ENCODE results near the gene TTC8. TPM values are rescaled to one million over a fixed set of nuclear protein-coding genes. Genes with fewer than 3 reads are reported as not detected.
A peak's percentile ranks its signal among the peaks of the same experiment; 100 is the strongest.
"Not testable (repeated sequence)": the region's sequence is repeated elsewhere in the genome, so short reads cannot be mapped to it uniquely, and the experiment has no call there.

The TTC8 gene
- polyA plus RNA-seq, 1 of the 3 experiments (the other 2 are of a cell fraction), result 51.6 TPM

GRCh38 chr14:88786715-88787114, 37.7 kb upstream of the TTC8 start:
- H3K4me2 ChIP-seq, result no peak overlapping the region
- no peak overlapping the region for H2AFZ ChIP-seq (ENCODE audit: low read depth)
- H3F3A ChIP-seq (replicated peaks; ENCODE audit: insufficient read depth), result no peaks in the 10 kb centered on the region
- H3K36me3 ChIP-seq (replicated peaks in 1 of 2; ENCODE audit: control insufficient read depth in 1 of 2, insufficient read depth in 2 of 2, low read length in 1 of 2), result no peaks in the 10 kb centered on the region
- 68% methylated on average over 4 of the region's 4 CpGs for WGBS (ENCODE audit: low lambda C conversion rate)
- TF ChIP-seq GATA2 (CRISPR knock-in tag; IDR thresholded peaks at IDR 0.05) (peak; percentile 61), RXRA (IDR thresholded peaks at IDR 0.05; ENCODE audit: borderline replicate concordance, low read depth) (no peak)
- no peaks in the 10 kb centered on the region; a peak in 2 of 4 replicates for H3K4me1 ChIP-seq (ENCODE audit: control insufficient read depth in 1 of 2, insufficient read depth in 2 of 2, low read depth in 1 of 2, low read length in 1 of 2)
- peaks cover 2% of the 10 kb centered on the region; the same call in 1 of the 2 replicates for H4K20me1 ChIP-seq (ENCODE audit: insufficient read depth)
- peaks cover 14% of the 10 kb centered on the region for H3K27me3 ChIP-seq (ENCODE audit: insufficient read depth)
- H3K9me3 ChIP-seq, result no peaks in the 10 kb centered on the region
- 0 out of 2 replicates have a peak, but pooled peaks cover 5% of the 10 kb centered on the region for H3K9me2 ChIP-seq
- CTCF ChIA-PET, result interaction anchor here (2.0 kb wide), 1 partner anchor 82 kb away, joined by 7 read pairs; no protein-coding TSS in a partner anchor
- H3K27ac ChIP-seq (ENCODE audit: low read depth in 2 of 2, low read length in 1 of 2), result no peak overlapping the region
- POLR2A ChIA-PET, result interaction anchor here (8.0 kb wide), 1 partner anchor 39 kb away, joined by 92 read pairs; the partner anchor contains the start of gene TTC8
- no peak for DNase-seq
- H3K79me2 ChIP-seq (ENCODE audit: insufficient read depth), result no peaks in the 10 kb centered on the region
- no peak overlapping the region for H3K4me3 ChIP-seq (ENCODE audit: low read depth in 2 of 2, low read length in 1 of 2)
- H3K9ac ChIP-seq, result no peak overlapping the region

- H3K36me3 ChIP-seq (replicated peaks in 1 of 2; ENCODE audit: control insufficient read depth in 1 of 2, insufficient read depth in 2 of 2, low read length in 1 of 2); H3K4me1 ChIP-seq (ENCODE audit: control insufficient read depth in 1 of 2, insufficient read depth in 2 of 2, low read depth in 1 of 2, low read length in 1 of 2); H4K20me1 ChIP-seq (ENCODE audit: insufficient read depth); H3K9ac ChIP-seq; H3F3A ChIP-seq (replicated peaks; ENCODE audit: insufficient read depth); H3K9me3 ChIP-seq; H2AFZ ChIP-seq (ENCODE audit: low read depth); H3K79me2 ChIP-seq (ENCODE audit: insufficient read depth); DNase-seq; H3K4me2 ChIP-seq; H3K9me2 ChIP-seq: not testable (repeated sequence)
- ChIA-PET POLR2A (interaction anchor here (0.5 to 8.0 kb wide), 4 partner anchors 36 to 122 kb away, joined by 3 to 92 read pairs (median 4); partner anchors contain the start of gene TTC8), CTCF (interaction anchor here (1.6 to 5.1 kb wide), 5 partner anchors 37 to 196 kb away, joined by 4 to 46 read pairs (median 6); partner anchors contain the start of gene TTC8)
- H3K27me3 ChIP-seq (ENCODE audit: insufficient read depth), result peaks cover 20% of the 10 kb centered on the region
- peak overlapping the region in 1 of 2 experiments; percentile 59; a peak in 2 of 4 replicates for H3K4me3 ChIP-seq (ENCODE audit: low read depth in 2 of 2, low read length in 1 of 2)
- H3K27ac ChIP-seq (ENCODE audit: low read depth in 2 of 2, low read length in 1 of 2), result peak overlapping the region in 1 of 2 experiments; percentile 94; a peak in 2 of 4 replicates
Observed at GRCh38 chr14:88789573-88789972, 34.9 kb upstream of the TTC8 start.

- ChIA-PET CTCF (interaction anchor here (0.8 to 5.1 kb wide), 7 partner anchors 36 to 250 kb away, joined by 3 to 46 read pairs (median 5); partner anchors contain the start of gene TTC8), POLR2A (interaction anchor here (0.9 to 8.0 kb wide), 6 partner anchors 35 to 195 kb away, joined by 3 to 92 read pairs (median 8); partner anchors contain the start of gene TTC8)
- H3K9ac ChIP-seq, result no peak overlapping the region
- H4K20me1 ChIP-seq (ENCODE audit: insufficient read depth), result peaks cover 2% of the 10 kb centered on the region; the same call in 1 of the 2 replicates
- H2AFZ ChIP-seq (ENCODE audit: low read depth), result no peak overlapping the region
- peak; percentile 14 for DNase-seq
- peak overlapping the region in 1 of 2 experiments; percentile 59; a peak in 2 of 4 replicates for H3K4me3 ChIP-seq (ENCODE audit: low read depth in 2 of 2, low read length in 1 of 2)
- H3F3A ChIP-seq (replicated peaks; ENCODE audit: insufficient read depth), result no peaks in the 10 kb centered on the region
- TF ChIP-seq GATA2 (CRISPR knock-in tag; IDR thresholded peaks at IDR 0.05) (peak; percentile 67), MXI1 (IDR thresholded peaks at IDR 0.05; ENCODE audit: low read depth, low read length) (peak; percentile 25; the same call in 1 of the 2 replicates), NRF1 (IDR thresholded peaks at IDR 0.05; ENCODE audit: low read depth, low read length) (no peak), GABPA (IDR thresholded peaks at IDR 0.05; ENCODE audit: low read depth) (no peak), RCOR1 (IDR thresholded peaks at IDR 0.05; ENCODE audit: low read length) (no peak), EP300 (IDR thresholded peaks at IDR 0.05; ENCODE audit: borderline replicate concordance in 1 of 2, low read depth in 1 of 2, low read length in 1 of 2) (no peak)
- no peaks in the 10 kb centered on the region for H3K9me3 ChIP-seq
- H3K27me3 ChIP-seq (ENCODE audit: insufficient read depth), result peaks cover 20% of the 10 kb centered on the region
- 23% methylated on average over 5 of the region's 5 CpGs for WGBS (ENCODE audit: low lambda C conversion rate)
- H3K36me3 ChIP-seq (replicated peaks in 1 of 2; ENCODE audit: control insufficient read depth in 1 of 2, insufficient read depth in 2 of 2, low read length in 1 of 2), result no peaks in the 10 kb centered on the region
- peak overlapping the region in 1 of 2 experiments; percentile 94; a peak in 2 of 4 replicates for H3K27ac ChIP-seq (ENCODE audit: low read depth in 2 of 2, low read length in 1 of 2)
- H3K4me2 ChIP-seq, result no peak overlapping the region
- no peaks in the 10 kb centered on the region for H3K9me2 ChIP-seq
- H3K4me1 ChIP-seq (ENCODE audit: control insufficient read depth in 1 of 2, insufficient read depth in 2 of 2, low read depth in 1 of 2, low read length in 1 of 2), result peaks cover 0 to 2% of the 10 kb centered on the region in 2 experiments; a peak in 2 of 4 replicates
- H3K79me2 ChIP-seq (ENCODE audit: insufficient read depth), result no peaks in the 10 kb centered on the region
Observed at GRCh38 chr14:88790501-88791251, 33.8 kb upstream of the TTC8 start.

All from SK-N-SH (cell line).